ENCODE data around the gene MRPL18. TPM values are rescaled to one million over a fixed set of nuclear protein-coding genes. Genes with fewer than 3 reads are reported as not detected.

The MRPL18 gene
- total and polyA plus RNA-seq, 2 of the 8 experiments (the other 6 are each of a cell fraction or from before 2014, with no cell fraction given) = 58.7 to 79.8 TPM

- Histone ChIP-seq H3K4me1 (replicated peaks in 1 of 4; ENCODE audit: control insufficient read depth in 3 of 4, insufficient read depth in 4 of 4, low read length in 3 of 4) (no peaks in the 10 kb centered on the region; a peak in 1 of 7 replicates), H3K14ac (ENCODE audit: insufficient read length) (no peak overlapping the region), H2BK15ac (ENCODE audit: low read length) (no peak overlapping the region), H2BK12ac (ENCODE audit: low read depth, low read length) (no peak overlapping the region), H4K20me1 (replicated peaks in 1 of 2; ENCODE audit: control insufficient read depth in 1 of 2, insufficient read depth in 2 of 2, low read length in 2 of 2) (peaks cover 4 to 5% of the 10 kb centered on the region in 2 experiments), H3K23me2 (ENCODE audit: low read depth, low read length) (no peaks in the 10 kb centered on the region), H2BK20ac (ENCODE audit: low read length) (no peak overlapping the region), H3K18ac (ENCODE audit: extremely low read depth, low read length) (no peak overlapping the region), H3K79me2 (ENCODE audit: control insufficient read depth in 1 of 2, insufficient read depth in 2 of 2, low read length in 2 of 2) (peaks cover 0 to 41% of the 10 kb centered on the region in 2 experiments; a peak in 2 of 4 replicates), H3K4me2 (ENCODE audit: insufficient read depth in 1 of 2, low read depth in 2 of 2, low read length in 2 of 2) (no peak overlapping the region), H2BK5ac (ENCODE audit: low read depth, low read length) (no peak overlapping the region), H3K9me3 (ENCODE audit: insufficient read depth in 2 of 2, low read depth in 1 of 2, low read length in 1 of 2) (no peaks in the 10 kb centered on the region), H3K27me3 (replicated peaks in 1 of 4; ENCODE audit: control insufficient read depth in 3 of 4, extremely low read depth in 1 of 4, insufficient read depth in 3 of 4, low read length in 3 of 4) (no peaks in the 10 kb centered on the region), H4K8ac (ENCODE audit: extremely low read depth, insufficient read depth, low read length) (no peak overlapping the region), H3K27ac (ENCODE audit: low read depth, low read length) (no peak overlapping the region), H3K4ac (replicated peaks; ENCODE audit: insufficient read length, low read depth, low read length) (no peak overlapping the region), H3K36me3 (ENCODE audit: control insufficient read depth in 2 of 4, insufficient read depth in 4 of 4, low read length in 3 of 4) (peaks cover 26 to 89% (median 78%) of the 10 kb centered on the region in 4 experiments), H3K79me1 (ENCODE audit: low read depth, low read length) (no peaks in the 10 kb centered on the region), H3K23ac (ENCODE audit: insufficient read length) (no peak overlapping the region), H2BK120ac (replicated peaks; ENCODE audit: low read depth, low read length) (no peak overlapping the region), H2AK5ac (ENCODE audit: low read depth, low read length) (no peak overlapping the region), H2AFZ (ENCODE audit: low read length) (no peak overlapping the region), H3K9ac (replicated peaks in 1 of 4; ENCODE audit: extremely low read depth in 1 of 4, low read depth in 3 of 4, low read length in 3 of 4) (no peak overlapping the region), H4K91ac (replicated peaks; ENCODE audit: insufficient read length, low read length) (no peak overlapping the region), H4K5ac (ENCODE audit: insufficient read length, low read depth, low read length) (no peak overlapping the region), H3K56ac (replicated peaks; ENCODE audit: insufficient read length, low read depth, low read length) (no peak overlapping the region), H3K4me3 (ENCODE audit: extremely low read depth in 1 of 4, insufficient read depth in 2 of 4, low read depth in 3 of 4, low read length in 4 of 4) (no peak overlapping the region)
- POLR2A ChIA-PET (ENCODE audit: partially characterized antibody) = interaction anchor here (1.4 to 2.0 kb wide), 4 partner anchors 10 to 20 kb away, joined by 4 to 5 read pairs (median 4); partner anchors contain the start of gene WTAP
- CTCF ChIA-PET (ENCODE audit: partially characterized antibody) = interaction anchor here (1.9 kb wide), 1 partner anchor 9 kb away, joined by 4 read pairs; no protein-coding TSS in a partner anchor
- DNase-seq (ENCODE audit: low read depth in 1 of 2, low spot score in 2 of 2) = no peak
- FAIRE-seq = no peak
- WGBS, 2 experiments (ENCODE audit: extremely low coverage in 1 of 2, insufficient coverage in 1 of 2, insufficient read length in 1 of 2, insufficient replicate concordance in 2 of 2, low coverage in 1 of 2, low lambda C conversion rate in 2 of 2, missing lambda C conversion rate in 1 of 2) = 100% methylated on average over 1 of the region's 1 CpG; no CpG with 5 or more reads in 1 of the 2 experiments
- no peak for TF ChIP-seq CTCF (IDR thresholded peaks at IDR 0.05; ENCODE audit: control extremely low read depth in 1 of 3, insufficient read depth in 1 of 3, low read depth in 1 of 3, low read length in 3 of 3)
- no peak for TF ChIP-seq MAX (IDR thresholded peaks at IDR 0.05)
- TF ChIP-seq CTBP2 (IDR thresholded peaks at IDR 0.05; ENCODE audit: borderline replicate concordance, insufficient read depth, insufficient read length, low read length) = no peak
- TF ChIP-seq RXRA (IDR thresholded peaks at IDR 0.05; ENCODE audit: insufficient read depth, low read depth, low read length) = no peak
- TF ChIP-seq KDM4A (IDR thresholded peaks at IDR 0.05; ENCODE audit: low read depth, low read length, severe bottlenecking) = no peak
- TF ChIP-seq CHD1 (IDR thresholded peaks at IDR 0.05; ENCODE audit: low read depth, low read length) = no peak
- TF ChIP-seq TBP (IDR thresholded peaks at IDR 0.05; ENCODE audit: low read depth, low read length) = no peak
- no peak for TF ChIP-seq CEBPB (IDR thresholded peaks at IDR 0.05; ENCODE audit: low read depth, low read length)
Measured at GRCh38 chr6:159746759-159747158, 43.5 kb upstream of the MRPL18 start.

Data from H1 (cell line).